HepG2 (cell line): Measurements from ENCODE around the gene TLDC2. TPM values are rescaled to one million over a fixed set of nuclear protein-coding genes. Genes with fewer than 3 reads are reported as not detected.
A peak's percentile ranks its signal among the peaks of the same experiment; 100 is the strongest.

Experiments
- ATAC-seq: fragments of 200-7000 bp; cut with Tn5 transposase; 3 replicates; pipeline ENCODE4 v1.9.1; 2020; ENCODE audit warnings: mild to moderate bottlenecking, moderate library complexity
- BruUV-seq: library from RNA; stranded (reverse); fragments of 400-500 nt; replicated peaks from 2 replicates; lab custom pipeline; 2021; lab: Mats Ljungman, UMichigan
- CTCF ChIA-PET: fragments of 300-600 bp; formaldehyde crosslinking; extraction: SDS; loops from one replicate; lab custom pipeline; 2021; ENCODE audit warnings: low total read pairs, inconsistent platforms, low intra/inter-chr PET ratio; lab: Yijun Ruan, JAX
- POLR2A ChIA-PET: fragments of 350-600 bp; sonication (Branson Sonifier 250); formaldehyde crosslinking; loops from one replicate; lab custom pipeline; 2020; ENCODE audit warnings: antibody characterized with exemption, inconsistent platforms; lab: Yijun Ruan, JAX
- DNase-seq: peaks from one replicate; pipeline ENCODE4 v3.0.0-alpha.2; 2015; ENCODE audit warnings: low spot score
- FAIRE-seq: peaks from 3 replicates; lab custom pipeline; 2011; peaks lifted over from hg19 to GRCh38; lab: Jason Lieb, UNC
- H2AFZ ChIP-seq: one replicate; pipeline ENCODE4 v1.6.1; 2011; ENCODE audit warnings: low read length, inconsistent platforms
- H3K27ac ChIP-seq: fragments of 300-600 bp; 3 replicates; pipeline ENCODE4 v1.8.0; 2011; ENCODE audit warnings: mixed run types, mild to moderate bottlenecking, mixed read lengths, low read length, inconsistent platforms; ENCODE audit not compliant: insufficient read depth; ENCODE audit errors: extremely low read length
- H3K27me3 ChIP-seq, 2 experiments: fragments of 200-600 bp in 1 of 2; 2 replicates in 1 of 2; 3 replicates in 1 of 2; pipeline versions ENCODE4 v1.6.0 to v1.8.0; 2011; ENCODE audit warnings: low read length in 2 of 2, mild to moderate bottlenecking in 2 of 2, moderate library complexity in 2 of 2, inconsistent platforms in 1 of 2; ENCODE audit not compliant: insufficient read depth in 2 of 2, control insufficient read depth in 1 of 2
- H3K36me3 ChIP-seq, 2 experiments: fragments of 200-600 bp in 1 of 2; replicated peaks in 1 of 2; 2 replicates in 1 of 2; 3 replicates in 1 of 2; pipeline versions ENCODE4 v1.5.1 to v1.8.0; 2011; ENCODE audit warnings: low read length in 2 of 2, inconsistent platforms in 1 of 2; ENCODE audit not compliant: insufficient read depth in 2 of 2, control insufficient read depth in 1 of 2
- H3K4me1 ChIP-seq: 2 replicates; pipeline ENCODE4 v1.5.1; 2012; ENCODE audit warnings: low read length, inconsistent platforms; ENCODE audit not compliant: insufficient read depth
- H3K4me2 ChIP-seq: 2 replicates; pipeline ENCODE4 v1.6.0; 2011; ENCODE audit warnings: low read depth, low read length, inconsistent platforms
- H3K4me3 ChIP-seq, 3 experiments: fragments of 200-600 bp in 1 of 3; sonication (generic), shearing (Covaris generic) in 1 of 3; replicated peaks in 1 of 3; 2 replicates each; pipeline ENCODE4 v1.5.1; 2011 to 2016; ENCODE audit warnings: low read length in 3 of 3, inconsistent platforms in 2 of 3, low read depth in 2 of 3, mild to moderate bottlenecking in 2 of 3, control low read depth in 1 of 3, mixed read lengths in 1 of 3; ENCODE audit not compliant: insufficient read depth in 1 of 3
- H3K79me2 ChIP-seq: one replicate; pipeline ENCODE4 v1.6.1; 2011; ENCODE audit warnings: low read length, inconsistent platforms; ENCODE audit not compliant: insufficient read depth
- H3K9ac ChIP-seq: 2 replicates; pipeline ENCODE4 v1.6.0; 2011; ENCODE audit warnings: mild to moderate bottlenecking, low read depth, low read length, inconsistent platforms; ENCODE audit not compliant: insufficient read depth
- H3K9me3 ChIP-seq: 2 replicates; pipeline ENCODE4 v1.5.1; 2012; ENCODE audit warnings: mild to moderate bottlenecking, low read length
- H4K20me1 ChIP-seq: 2 replicates; pipeline ENCODE4 v1.6.0; 2011; ENCODE audit warnings: inconsistent platforms, mild to moderate bottlenecking, low read length, moderate library complexity; ENCODE audit not compliant: insufficient read depth
- CTCF ChIP-seq: sonication (generic); formaldehyde crosslinking; IDR thresholded peaks from 2 replicates; pipeline ENCODE4 v1.5.0; 2020; ENCODE audit warnings: mild to moderate bottlenecking, missing genetic modification reagents, moderate library complexity
- NFAT5 ChIP-seq: sonication (generic); formaldehyde crosslinking; IDR thresholded peaks from 2 replicates; pipeline ENCODE4 v1.4.0; 2020; ENCODE audit warnings: missing genetic modification reagents
- PHF8 ChIP-seq: sonication (generic); formaldehyde crosslinking; IDR thresholded peaks from 2 replicates; pipeline ENCODE4 v1.5.0; 2020; ENCODE audit warnings: missing genetic modification reagents
- ZFP91 ChIP-seq: sonication (generic); formaldehyde crosslinking; IDR thresholded peaks from 2 replicates; pipeline ENCODE4 v1.9.0; 2022; ENCODE audit warnings: missing genetic modification reagents, mild to moderate bottlenecking, borderline replicate concordance
- ZNF337 ChIP-seq: sonication (generic); formaldehyde crosslinking; IDR thresholded peaks from 2 replicates; pipeline ENCODE4 v1.5.1; 2020; ENCODE audit warnings: missing genetic modification reagents, low read depth, mild to moderate bottlenecking, borderline replicate concordance
- WGBS: methylation state at CpG from one replicate; pipeline ENCODE4 v1.1.6; 2017; ENCODE audit warnings: low lambda C conversion rate; 5-methylcytosine and 5-hydroxymethylcytosine counted together
- in situ Hi-C: cut with HindIII; loops from 2 replicates; pipeline ENCODE4 v1.10.0; 2017; ENCODE audit warnings: low pct_unique_long_range_greater_than_20kb; ENCODE audit not compliant: extremely low pct_ligation_motif_present
- intact Hi-C: fragments of 100-400 bp; cut with micrococcal nuclease; formaldehyde crosslinking; loops from one replicate; pipeline ENCODE4 v1.10.0; 2022; ENCODE audit not compliant: unreplicated experiment
- polyA plus RNA-seq, 8 experiments: library from polyadenylated mRNA; depleted of rRNA in 3 of 8; stranded (reverse) in 7 of 8; unstranded in 1 of 8; fragments of >200 nt; fragmentation: Illumina TruSeq in 4 of 8; extraction: Trizol in 4 of 8; gene quantifications; 2 replicates each; pipeline versions ENCODE4 v1.2.1 to v1.2.3, GENCODE V29; 2011 to 2016; ENCODE audit warnings: low read depth in 4 of 8, missing spikeins in 1 of 8, mixed read lengths in 1 of 8; ENCODE audit not compliant: insufficient read depth in 1 of 8
- total RNA-seq, 5 experiments: library from RNA; depleted of rRNA; stranded (reverse); fragments of >200 nt; fragmentation: Illumina TruSeq; extraction: Trizol; gene quantifications; 2 replicates each; pipeline ENCODE4 v1.2.3, GENCODE V29; 2016; ENCODE audit warnings: low read depth in 1 of 5

TLDC2 gene
- total and polyA plus RNA-seq, 2 of the 13 experiments (the other 11 are each of a cell fraction or from before 2014, with no cell fraction given) = 1.5 to 1.6 TPM

GRCh38 chr20:36830791-36831691 is 44.9 kb upstream of the TLDC2 start:
- in situ Hi-C loops = loop anchor here (5.0 kb wide), 1 partner anchor 56 kb away; no protein-coding TSS in a partner anchor
- no TSS peak for BruUV-seq
- POLR2A ChIA-PET = no interaction called here
- FAIRE-seq (peak; percentile 56), ATAC-seq (peak; percentile 67), DNase-seq (no peak)
- CTCF ChIA-PET = no interaction called here
- Histone ChIP-seq H3K4me1 (0 out of 2 replicates have a peak, but pooled peaks cover 11% of the 10 kb centered on the region), H3K9ac (no peak overlapping the region), H3K27ac (no peak overlapping the region), H3K9me3 (no peaks in the 10 kb centered on the region), H3K4me2 (no peak overlapping the region), H3K36me3 (peaks cover 15 to 23% of the 10 kb centered on the region in 2 experiments), H3K27me3 (no peaks in the 10 kb centered on the region), H2AFZ (no peak overlapping the region), H3K4me3 (no peak overlapping the region), H3K79me2 (no peaks in the 10 kb centered on the region), H4K20me1 (no peaks in the 10 kb centered on the region)
- intact Hi-C loops = no loop called here
- TF ChIP-seq NFAT5 (CRISPR knock-in tag) = no peak
- TF ChIP-seq PHF8 = peak; percentile 14; the same call in 1 of the 2 replicates
- peak; percentile 5; the same call in 1 of the 2 replicates for TF ChIP-seq CTCF (CRISPR knock-in tag)
- TF ChIP-seq ZNF337 (CRISPR knock-in tag) = no peak
- no peak for TF ChIP-seq ZFP91 (CRISPR knock-in tag)
- 94% methylated on average over 11 of the region's 11 CpGs for WGBS
